Right lobe of liver (tissue), 6 donors: ENCODE results near the gene SLC2A4RG. TPM values are rescaled to one million over a fixed set of nuclear protein-coding genes. Genes with fewer than 3 reads are reported as not detected.

Source experiments
- ATAC-seq, 4 donors: fragments of 200-7000 bp; cut with Tn5 transposase; one replicate each; pipeline ENCODE4 v1.9.1; 2020; ENCODE audit warnings: mild to moderate bottlenecking in 4 of 4, moderate library complexity in 4 of 4
- DNase-seq, 3 donors: peaks; one replicate each; pipeline ENCODE4 v3.0.0-alpha.2; 2020
- H3K27ac ChIP-seq, 3 donors: fragments of 200-600 bp; one replicate each; pipeline ENCODE4 v1.8.0; 2022
- H3K27me3 ChIP-seq, 2 donors: fragments of 200-600 bp; one replicate each; pipeline ENCODE4 v1.8.0; 2022
- H3K36me3 ChIP-seq, 4 donors: fragments of 200-600 bp; sonication (generic) in 1 of 4; one replicate each; pipeline versions ENCODE4 v1.5.1 to v1.8.0; 2017 to 2022; ENCODE audit warnings: control low read depth in 1 of 4
- H3K4me1 ChIP-seq, 4 donors: fragments of 200-600 bp; sonication (generic) in 1 of 4; one replicate each; pipeline versions ENCODE4 v1.5.1 to v1.8.0; 2017 to 2022; ENCODE audit warnings: control low read depth in 1 of 4
- H3K4me3 ChIP-seq, 3 donors: fragments of 200-600 bp; one replicate each; pipeline ENCODE4 v1.8.0; 2022
- H3K9me3 ChIP-seq, 4 donors: fragments of 200-600 bp; sonication (generic) in 1 of 4; one replicate each; pipeline versions ENCODE4 v1.5.1 to v1.8.0; 2017 to 2022; ENCODE audit warnings: control low read depth in 1 of 4
- CTCF ChIP-seq, 4 donors: fragments of 200-600 bp in 3 of 4; fragments of 450-650 bp in 1 of 4; IDR thresholded peaks; one replicate each; pipeline versions ENCODE4 v1.5.1 to v1.8.0; 2016 to 2022; ENCODE audit warnings: antibody characterized with exemption in 4 of 4, mild to moderate bottlenecking in 2 of 4
- POLR2A ChIP-seq: fragments of 450-650 bp; IDR thresholded peaks from one replicate; pipeline ENCODE4 v1.6.1; 2017; ENCODE audit warnings: antibody characterized with exemption, mild to moderate bottlenecking
- WGBS: methylation state at CpG from one replicate; pipeline ENCODE4 v1.1.6; 2018; ENCODE audit warnings: low coverage, low lambda C conversion rate; ENCODE audit not compliant: insufficient coverage; ENCODE audit errors: missing lambda C conversion rate; 5-methylcytosine and 5-hydroxymethylcytosine counted together
- intact Hi-C, 2 donors: fragments of 100-400 bp; cut with DNase I; formaldehyde crosslinking; loops; one replicate each; pipeline versions ENCODE4 v1.11.2 to v1.14.1; 2022
- total RNA-seq, 6 experiments: library from RNA; depleted of rRNA in 2 of 6; stranded (reverse); fragments of >200 nt in 2 of 6; fragmentation: NEBNext Ultra II Directional in 3 of 6; extraction: Animal tissue kit (Norgen Biotek cat#: 25700) in 3 of 6; gene quantifications; one replicate each; pipeline versions ENCODE4 v1.1.0 to v1.2.4, GENCODE V29; 2016 to 2023
- donor health status: DM: no; HTN: yes; CAD: no.
- donor health status: DM: no; HTN: no; CAD: no.
- donor health status: DM: no; HTN: no; CAD: no.
- donor health status: DM: no; HTN: yes; CAD: no.
- donor health status: DM: no; HTN: yes; CAD: no.

SLC2A4RG gene
- total RNA-seq, 6 experiments from 2014 or later, result 36.0 to 180 (median 73.8) TPM

GRCh38 chr20:63699466-63700198, 39.9 kb upstream of the SLC2A4RG start:
- peaks cover 0 to 7% (median 3%) of the 10 kb centered on the region in 4 donors for H3K36me3 ChIP-seq
- WGBS, result 73% methylated on average over 4 of the region's 24 CpGs
- no peak overlapping the region for H3K4me3 ChIP-seq
- no peaks in the 10 kb centered on the region for H3K27me3 ChIP-seq
- peaks cover 0 to 14% (median 5%) of the 10 kb centered on the region in 4 donors for H3K4me1 ChIP-seq
- peak; percentile 22 to 51 (median 38) for DNase-seq
- H3K9me3 ChIP-seq, result no peaks in the 10 kb centered on the region
- intact Hi-C loops, result no loop called here
- TF ChIP-seq CTCF (IDR thresholded peaks at IDR 0.05) (no peak), POLR2A (no peak)
- H3K27ac ChIP-seq, result no peak overlapping the region
- no peak for ATAC-seq

- Histone ChIP-seq H3K4me1 (peaks cover 0 to 14% (median 5%) of the 10 kb centered on the region in 4 donors), H3K36me3 (peaks cover 0 to 15% (median 7%) of the 10 kb centered on the region in 4 donors), H3K27ac (no peak overlapping the region), H3K27me3 (no peaks in the 10 kb centered on the region), H3K4me3 (no peak overlapping the region), H3K9me3 (no peaks in the 10 kb centered on the region)
- TF ChIP-seq CTCF (IDR thresholded peaks at IDR 0.05) (no peak), POLR2A (no peak)
- ATAC-seq (no peak), DNase-seq (peak; percentile 20 to 51 (median 42))
- intact Hi-C loops, result no loop called here
- 81% methylated on average over 2 of the region's 43 CpGs for WGBS
Observed at GRCh38 chr20:63700199-63701050, 39.2 kb upstream of the SLC2A4RG start.

GRCh38 chr20:63701051-63701328, 38.6 kb upstream of the SLC2A4RG start:
- Histone ChIP-seq H3K4me3 (no peak overlapping the region), H3K27me3 (no peaks in the 10 kb centered on the region), H3K4me1 (peaks cover 0 to 14% (median 5%) of the 10 kb centered on the region in 4 donors), H3K36me3 (peaks cover 0 to 20% (median 8%) of the 10 kb centered on the region in 4 donors), H3K9me3 (no peaks in the 10 kb centered on the region), H3K27ac (no peak overlapping the region)
- no peak for TF ChIP-seq POLR2A
- TF ChIP-seq CTCF (IDR thresholded peaks at IDR 0.05), result no peak
- ATAC-seq (no peak), DNase-seq (no peak)
- no CpG with 5 or more reads among the region's 5 CpGs for WGBS
- intact Hi-C loops, result no loop called here

- no peak overlapping the region for H3K4me3 ChIP-seq
- H3K27me3 ChIP-seq, result no peaks in the 10 kb centered on the region
- peaks cover 0 to 14% (median 6%) of the 10 kb centered on the region in 4 donors for H3K4me1 ChIP-seq
- DNase-seq (peak; percentile 21 to 53 (median 45)), ATAC-seq (no peak)
- no peaks in the 10 kb centered on the region for H3K9me3 ChIP-seq
- H3K36me3 ChIP-seq, result peaks cover 0 to 23% (median 8%) of the 10 kb centered on the region in 4 donors
- no peak overlapping the region for H3K27ac ChIP-seq
- intact Hi-C loops, result no loop called here
- WGBS, result no CpG with 5 or more reads among the region's 14 CpGs
- no peak for TF ChIP-seq POLR2A
- TF ChIP-seq CTCF (IDR thresholded peaks at IDR 0.05), result no peak
Observed at GRCh38 chr20:63701329-63702035, 38.1 kb upstream of the SLC2A4RG start.
